ENCODE measurements around the gene SGF29.
"Not testable (repeated sequence)": the region's sequence is repeated elsewhere in the genome, so short reads cannot be mapped to it uniquely, and the experiment has no call there.

Gene SGF29

GRCh38 chr16:28596115-28596630 is 42.5 kb downstream of the SGF29 start:
- DNase-seq (ENCODE audit: low read depth), result no peak

GRCh38 chr16:28596840-28597691 is 43.3 kb downstream of the SGF29 start, which contains the start of gene SULT1A2:
Gene SULT1A2, minus strand, starts transcription at chr16:28597050. Its CDS starts 1,120 bp downstream, at chr16:28595930.
- DNase-seq (ENCODE audit: low read depth), result no peak

- no peak for DNase-seq (ENCODE audit: low read depth)
Observed at GRCh38 chr16:28597692-28598261, 44.1 kb downstream of the SGF29 start.

GRCh38 chr16:28599377-28600285 is 45.9 kb downstream of the SGF29 start:
- DNase-seq (ENCODE audit: low read depth), result not testable (repeated sequence)

- DNase-seq (ENCODE audit: low read depth), result not testable (repeated sequence)
Observed at GRCh38 chr16:28600965-28601364, 47.2 kb downstream of the SGF29 start.

- not testable (repeated sequence) for DNase-seq (ENCODE audit: low read depth)
Observed at GRCh38 chr16:28601589-28601988, 47.9 kb downstream of the SGF29 start.

- not testable (repeated sequence) for DNase-seq (ENCODE audit: low read depth)
Observed at GRCh38 chr16:28602062-28602461, 48.3 kb downstream of the SGF29 start.

- no peak for DNase-seq (ENCODE audit: low read depth)
Observed at GRCh38 chr16:28602529-28602928, 48.8 kb downstream of the SGF29 start.

GRCh38 chr16:28603381-28604185 is 49.9 kb downstream of the SGF29 start:
- DNase-seq (ENCODE audit: low read depth), result no peak

GRCh38 chr16:28604186-28604565 is 50.5 kb downstream of the SGF29 start:
- no peak for DNase-seq (ENCODE audit: low read depth)

GRCh38 chr16:28606291-28607115 is 52.8 kb downstream of the SGF29 start:
- no peak for DNase-seq (ENCODE audit: low read depth)

GRCh38 chr16:28607116-28607623 is 53.5 kb downstream of the SGF29 start:
- DNase-seq (ENCODE audit: low read depth), result no peak

- DNase-seq (ENCODE audit: low read depth), result not testable (repeated sequence)
Observed at GRCh38 chr16:28607681-28608495, 54.2 kb downstream of the SGF29 start.

- not testable (repeated sequence) for DNase-seq (ENCODE audit: low read depth)
Observed at GRCh38 chr16:28608496-28608808, 54.7 kb downstream of the SGF29 start.

GRCh38 chr16:28608867-28609596 is 55.3 kb downstream of the SGF29 start:
- DNase-seq (ENCODE audit: low read depth), result not testable (repeated sequence)

- no peak for DNase-seq (ENCODE audit: low read depth)
Observed at GRCh38 chr16:28609631-28610594, 56.2 kb downstream of the SGF29 start, which contains the start of gene SULT1A1. Gene SULT1A1, minus strand, starts transcription at chr16:28610044. Its CDS starts 1,189 bp downstream, at chr16:28608855.

GRCh38 chr16:28610595-28611191 is 57.0 kb downstream of the SGF29 start:
- no peak for DNase-seq (ENCODE audit: low read depth)

All from GM04504 (cell line).